ENCODE data around the gene SRR.
A peak's percentile ranks its signal among the peaks of the same experiment; 100 is the strongest.
"Not testable (repeated sequence)": the region's sequence is repeated elsewhere in the genome, so short reads cannot be mapped to it uniquely, and the experiment has no call there.

The SRR gene

DNA sequence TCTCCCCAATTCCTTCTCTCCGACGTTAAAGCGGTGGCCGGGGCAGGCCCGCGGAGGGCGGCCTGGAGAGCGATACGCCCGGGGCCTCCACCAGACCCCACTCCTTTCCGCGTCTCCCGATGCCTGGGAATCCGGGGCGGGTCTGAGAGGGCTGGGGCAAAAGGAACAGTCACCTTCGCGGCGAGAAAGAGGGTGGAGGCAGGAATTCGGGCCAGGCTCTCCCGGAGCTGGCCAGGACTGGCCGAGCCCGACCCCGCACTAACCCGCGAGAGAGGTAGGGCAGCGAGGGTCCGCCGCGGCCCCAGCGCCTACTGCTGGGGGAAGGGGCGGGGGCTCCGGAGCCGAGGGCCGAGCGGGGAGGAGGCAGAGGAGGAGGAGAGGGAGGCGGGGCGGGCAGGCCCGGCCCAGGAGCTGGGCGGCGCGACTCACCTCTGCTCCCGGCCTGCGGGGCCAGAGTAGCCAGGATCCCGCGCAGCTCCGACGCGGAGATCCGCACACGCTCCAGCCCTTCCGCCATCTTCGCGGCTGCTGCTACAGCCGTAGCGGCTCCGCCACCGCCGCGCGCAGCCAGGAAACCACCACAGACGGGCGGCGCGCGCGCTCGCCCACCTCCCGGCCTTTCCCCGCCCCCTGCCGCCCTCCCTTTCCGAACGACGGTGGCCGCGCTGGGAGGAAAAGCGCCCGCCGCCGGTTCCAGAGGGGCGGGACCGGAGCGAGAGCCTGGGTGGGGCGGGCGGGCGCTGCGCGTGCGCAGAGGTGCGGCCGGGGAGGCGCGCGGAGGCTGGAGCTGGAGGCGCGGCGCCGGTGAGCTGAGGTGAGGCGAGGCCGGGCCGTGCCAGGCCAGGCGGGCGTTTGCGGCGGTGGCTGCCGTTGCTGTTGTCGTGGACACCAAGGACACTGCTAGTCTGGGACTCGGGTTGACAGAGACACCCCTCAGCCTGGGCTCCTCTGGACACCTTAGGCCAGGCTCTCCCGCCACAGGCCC lies at the start of gene SRR, which contains the start of gene SMG6:
TSS of gene SRR (plus strand) at position 747 of the 985 bp plus-strand sequence. CDS start 11,611 bp downstream, outside the sequence.
TSS of gene SMG6 (minus strand) at position 582 of the 985 bp plus-strand sequence. CDS start at position 517, 65 bp downstream.
- DNase-seq (ENCODE audit: low read depth) = peak; percentile 95

DNA sequence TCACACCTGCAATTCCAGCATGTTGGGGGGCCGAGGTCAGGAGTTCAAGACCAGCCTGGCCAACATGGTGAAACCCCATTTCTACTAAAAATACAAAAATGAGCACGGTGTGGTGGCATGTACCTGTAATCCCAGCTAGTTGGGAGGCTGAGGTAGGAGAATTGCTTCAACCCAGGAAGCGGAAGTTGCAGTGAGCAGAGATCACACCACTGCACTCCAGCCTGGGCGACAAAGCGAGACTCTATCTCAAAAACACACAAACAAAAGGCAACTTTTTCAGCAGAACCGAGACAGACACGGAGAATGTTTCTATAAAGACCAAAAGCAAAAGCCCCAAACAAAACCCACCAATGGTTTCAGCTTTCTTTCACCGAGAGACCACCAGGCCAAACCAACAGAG lies 44.9 kb upstream of the SRR start:
- not testable (repeated sequence) for DNase-seq (ENCODE audit: low read depth)

GRCh38 chr17:2259769-2260536 lies 43.8 kb upstream of the SRR start:
- DNase-seq (ENCODE audit: low read depth) = peak; percentile 52

- no peak for DNase-seq (ENCODE audit: low read depth)
Observed at GRCh38 chr17:2262135-2262587, 41.6 kb upstream of the SRR start.

GRCh38 chr17:2263183-2264066 lies 40.3 kb upstream of the SRR start:
- no peak for DNase-seq (ENCODE audit: low read depth)

GRCh38 chr17:2264067-2264860 lies 39.5 kb upstream of the SRR start:
- no peak for DNase-seq (ENCODE audit: low read depth)

DNA sequence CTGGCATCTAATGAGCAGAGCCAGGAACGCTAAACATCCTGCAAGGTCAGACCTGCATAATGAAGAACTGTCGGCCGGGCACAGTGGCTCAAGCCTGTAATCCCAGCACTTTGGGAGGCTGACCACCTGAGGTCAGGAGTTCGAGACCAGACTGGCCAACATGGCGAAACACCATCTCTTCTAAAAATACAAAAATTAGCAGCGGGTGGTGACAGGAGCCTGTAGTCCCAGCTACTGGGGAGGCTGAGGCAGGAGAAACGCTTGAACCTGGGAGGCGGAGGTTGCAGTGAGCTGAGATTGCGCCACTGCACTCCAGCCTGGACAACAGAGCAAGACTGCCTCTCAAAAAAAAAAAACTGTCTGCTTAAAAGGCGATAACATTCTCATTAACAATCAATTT lies 38.6 kb upstream of the SRR start:
- not testable (repeated sequence) for DNase-seq (ENCODE audit: low read depth)

DNA sequence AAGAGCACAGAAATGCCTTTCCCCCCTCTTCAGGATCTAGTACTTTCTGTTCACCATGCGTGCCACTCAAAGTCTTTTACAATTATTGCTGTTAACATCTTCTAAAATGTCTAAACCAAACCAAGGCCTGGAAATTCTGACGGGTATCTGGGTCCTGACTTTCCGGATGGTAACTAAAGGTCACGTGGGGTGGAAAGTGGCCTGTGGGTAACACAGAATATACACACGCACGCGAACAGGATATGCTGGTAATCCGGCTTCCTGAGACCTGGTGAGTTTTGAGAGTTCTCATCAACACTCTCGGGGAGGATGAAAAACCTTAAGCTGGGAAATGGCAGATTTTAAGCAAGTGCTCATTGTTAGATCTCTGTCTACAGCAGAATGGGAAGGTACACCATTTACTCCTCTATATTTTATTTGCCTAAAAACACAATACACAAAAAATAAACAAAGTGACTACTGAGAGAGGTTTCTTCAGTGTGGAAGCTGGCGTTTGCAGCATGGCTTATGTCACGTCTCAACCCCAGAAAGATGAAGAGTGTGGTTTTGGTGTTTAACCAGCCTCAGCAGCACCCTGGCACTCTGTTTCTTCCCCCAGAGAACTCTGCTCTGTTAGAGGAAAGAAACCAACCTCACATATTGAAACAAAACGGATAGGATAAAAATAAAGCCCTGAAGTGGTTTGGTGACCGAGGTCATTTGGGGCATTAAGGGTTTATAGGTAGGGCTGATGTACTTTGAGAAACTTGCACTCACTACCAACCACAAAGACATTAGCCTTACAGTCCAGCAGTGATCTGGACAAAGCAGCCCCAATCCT lies 37.5 kb upstream of the SRR start:
- peak; percentile 82 for DNase-seq (ENCODE audit: low read depth)

DNA sequence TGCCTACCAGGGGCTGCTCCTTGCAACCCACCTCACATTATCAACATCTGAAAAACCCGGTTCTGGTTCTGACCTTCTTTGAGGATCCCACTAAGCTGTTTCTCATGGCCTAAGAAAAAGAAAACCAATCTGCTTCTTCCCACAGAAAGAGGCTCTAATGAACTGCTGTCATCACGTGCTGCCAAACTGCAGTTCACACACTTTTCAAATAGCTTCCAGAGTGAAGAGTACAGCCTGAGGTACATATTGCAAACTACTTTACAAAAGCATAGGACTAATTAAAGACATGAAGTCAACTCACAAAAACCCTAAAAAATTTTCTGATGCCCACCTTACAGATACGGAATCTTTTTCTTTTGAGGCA lies 36.9 kb upstream of the SRR start:
- no peak for DNase-seq (ENCODE audit: low read depth)

DNA sequence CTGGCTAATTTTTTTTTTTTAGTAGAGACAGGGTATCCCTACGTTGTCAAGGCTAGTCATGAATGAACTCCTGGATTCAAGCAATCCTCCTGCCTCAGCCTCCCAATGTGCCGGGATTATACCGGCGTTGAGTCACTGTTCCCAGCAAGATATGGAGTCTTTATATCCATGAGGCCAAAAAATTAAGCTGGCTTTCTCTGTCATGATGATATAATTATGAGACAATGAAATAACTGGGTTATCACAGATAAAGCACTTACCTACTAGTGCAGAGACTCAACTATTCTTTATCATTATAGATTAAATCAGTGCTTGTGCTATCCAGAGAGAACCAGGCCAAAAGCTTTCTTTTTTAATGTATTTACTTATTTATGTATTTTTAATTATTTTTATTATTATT lies 36.4 kb upstream of the SRR start:
- DNase-seq (ENCODE audit: low read depth) = no peak

DNA sequence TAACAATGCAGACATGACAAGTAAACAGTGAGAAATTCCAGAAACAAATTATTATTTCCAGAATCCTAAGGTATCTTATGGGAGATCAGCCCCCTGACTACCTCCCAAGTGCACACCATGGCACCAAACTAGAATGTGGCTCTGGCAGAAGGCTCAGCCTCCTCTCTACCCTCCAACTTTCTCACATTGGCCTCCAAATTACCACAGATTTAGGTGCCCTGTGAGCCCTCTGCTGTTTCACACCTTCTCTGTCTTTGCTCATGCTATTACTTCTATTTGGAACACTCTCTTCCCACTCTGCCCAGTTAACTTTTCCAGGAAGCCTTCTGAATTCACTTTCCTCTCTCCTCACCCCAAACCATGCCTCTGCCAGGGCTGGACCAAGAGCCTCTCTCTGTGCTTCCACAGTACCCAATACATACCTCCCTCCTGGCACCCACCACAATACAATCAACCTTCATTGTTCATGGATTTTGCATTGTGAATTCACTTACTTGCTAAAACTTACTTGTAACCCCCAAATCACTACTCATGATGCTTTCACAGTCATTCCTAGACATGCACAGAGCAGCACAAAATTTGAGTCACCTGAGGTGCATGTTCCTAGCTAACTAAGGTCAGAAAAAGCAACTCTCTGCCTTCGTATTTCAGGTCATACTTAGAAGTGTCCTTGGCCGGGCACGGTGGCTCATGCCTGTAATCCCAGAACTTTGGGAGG lies 31.6 kb upstream of the SRR start:
- no peak for DNase-seq (ENCODE audit: low read depth)

GRCh38 chr17:2274414-2274813 lies 29.3 kb upstream of the SRR start:
- no peak for DNase-seq (ENCODE audit: low read depth)

GRCh38 chr17:2275722-2276121 lies 28.0 kb upstream of the SRR start:
- no peak for DNase-seq (ENCODE audit: low read depth)

- no peak for DNase-seq (ENCODE audit: low read depth)
Observed at GRCh38 chr17:2277429-2278170, 26.1 kb upstream of the SRR start.

- DNase-seq (ENCODE audit: low read depth) = no peak
Observed at GRCh38 chr17:2279707-2280106, 24.0 kb upstream of the SRR start.

DNA sequence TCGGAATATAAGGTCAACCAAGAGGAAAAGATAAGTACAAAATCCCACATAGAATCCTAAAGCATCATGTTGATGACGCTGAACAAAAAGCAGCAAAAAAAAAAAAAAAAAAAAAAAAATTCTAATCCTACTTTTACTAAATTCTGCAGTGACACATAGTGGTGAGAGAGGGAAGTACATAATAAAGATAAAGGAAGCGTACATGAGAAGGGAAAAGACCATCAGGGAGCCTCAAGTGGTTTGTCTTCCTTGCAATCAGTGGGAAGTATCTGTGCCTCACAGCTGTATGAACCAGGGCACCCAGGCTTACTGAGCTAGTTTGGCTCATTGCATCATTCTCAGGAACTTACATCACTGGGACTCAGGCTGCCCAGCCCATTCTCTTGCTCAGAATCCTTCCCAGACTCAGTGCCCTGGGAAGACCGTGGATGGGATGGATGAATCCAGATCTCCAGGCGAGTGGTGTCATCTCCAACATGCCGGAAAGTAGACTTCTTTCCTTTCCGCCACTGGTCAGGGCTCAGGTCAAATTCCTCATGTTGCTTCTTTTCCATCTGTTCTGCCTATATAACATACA lies 21.4 kb upstream of the SRR start:
- no peak for DNase-seq (ENCODE audit: low read depth)

DNA sequence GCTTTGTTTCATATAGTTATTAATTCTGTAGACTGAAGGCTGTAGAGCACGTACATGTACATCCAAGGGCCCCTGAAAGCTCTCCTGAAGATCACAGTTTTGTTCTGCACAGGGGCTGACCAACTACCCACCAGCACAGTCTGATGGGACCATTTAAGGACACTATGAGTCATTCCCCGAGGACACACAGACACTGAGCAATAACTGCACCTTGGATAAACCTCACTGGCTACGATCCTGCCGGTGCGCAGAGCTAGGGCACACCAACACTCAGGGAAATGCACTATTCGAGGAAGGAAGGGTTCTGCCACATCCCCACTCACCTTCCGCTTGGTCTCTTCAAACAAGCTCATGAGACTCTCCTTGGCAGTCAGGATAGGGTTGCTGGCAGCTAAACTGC lies 20.4 kb upstream of the SRR start:
- no peak for DNase-seq (ENCODE audit: low read depth)

DNA sequence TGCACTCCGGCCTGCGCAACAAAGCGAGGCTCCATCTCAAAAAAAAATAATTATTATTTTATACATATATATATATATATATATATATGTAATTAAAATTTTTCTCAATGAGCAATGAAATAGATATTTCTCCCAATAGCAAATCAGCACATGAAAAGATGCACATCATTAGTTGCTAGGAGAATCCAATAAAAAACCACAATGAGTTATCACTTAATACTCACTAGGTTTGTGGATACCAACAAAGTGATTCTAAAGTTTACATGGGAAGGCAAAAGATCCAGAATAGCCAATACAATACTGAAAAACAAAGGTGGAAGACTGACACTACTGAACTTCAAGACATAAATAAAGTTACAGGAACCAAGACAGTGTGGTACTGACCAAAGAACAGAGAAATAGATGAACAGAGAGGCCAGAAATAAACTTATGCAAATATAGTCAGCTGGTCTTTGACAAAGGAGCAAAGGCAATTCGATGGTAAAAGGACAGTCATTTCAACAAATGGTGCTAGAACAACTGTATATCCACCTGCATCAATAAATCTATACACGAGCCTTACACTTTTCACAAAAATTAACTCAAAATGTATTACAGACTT lies 13.8 kb upstream of the SRR start:
- no peak for DNase-seq (ENCODE audit: low read depth)

Data from activated gamma-delta T cell treated with anti-CD3 and anti-CD28 coated beads, Interleukin-2, amount 50 U/mL, for 16 hours (primary cell).